ENCODE measurements around the gene CXCR3. TPM values are rescaled to one million over a fixed set of nuclear protein-coding genes. Genes with fewer than 3 reads are reported as not detected.

Gene CXCR3
- total RNA-seq, 1 donor from 2014 or later, result not detected

- H3K9me3 Mint-ChIP-seq (ENCODE audit: low read depth), result peaks cover 3% of the 10 kb centered on the region
- H3K36me3 Mint-ChIP-seq (ENCODE audit: insufficient read depth), result no peaks in the 10 kb centered on the region
- no peak overlapping the region for H3K4me3 Mint-ChIP-seq (ENCODE audit: low read depth)
- no peaks in the 10 kb centered on the region for H3K27me3 Mint-ChIP-seq
- no peaks in the 10 kb centered on the region for H3K4me1 Mint-ChIP-seq (ENCODE audit: low read depth)
- no peak overlapping the region for H3K27ac Mint-ChIP-seq
- TF ChIP-seq CTCF (IDR thresholded peaks at IDR 0.05; ENCODE audit: unreplicated experiment), result no peak
- DNase-seq (ENCODE audit: low spot score, unreplicated experiment), result no peak
Observed at GRCh38 chrX:71626576-71626975, 8.3 kb upstream of the CXCR3 start.

- H3K27me3 Mint-ChIP-seq, result no peaks in the 10 kb centered on the region
- no peaks in the 10 kb centered on the region for H3K36me3 Mint-ChIP-seq (ENCODE audit: insufficient read depth)
- H3K9me3 Mint-ChIP-seq (ENCODE audit: low read depth), result peaks cover 3% of the 10 kb centered on the region
- H3K4me1 Mint-ChIP-seq (ENCODE audit: low read depth), result no peaks in the 10 kb centered on the region
- no peak for TF ChIP-seq CTCF (IDR thresholded peaks at IDR 0.05; ENCODE audit: unreplicated experiment)
- H3K27ac Mint-ChIP-seq, result no peak overlapping the region
- no peak overlapping the region for H3K4me3 Mint-ChIP-seq (ENCODE audit: low read depth)
- DNase-seq (ENCODE audit: low spot score, unreplicated experiment), result no peak
Observed at GRCh38 chrX:71625471-71625870, 7.2 kb upstream of the CXCR3 start.

- H3K36me3 Mint-ChIP-seq (ENCODE audit: insufficient read depth), result no peaks in the 10 kb centered on the region
- peaks cover 7% of the 10 kb centered on the region for H3K9me3 Mint-ChIP-seq (ENCODE audit: low read depth)
- no peaks in the 10 kb centered on the region for H3K27me3 Mint-ChIP-seq
- no peaks in the 10 kb centered on the region for H3K4me1 Mint-ChIP-seq (ENCODE audit: low read depth)
- H3K4me3 Mint-ChIP-seq (ENCODE audit: low read depth), result no peak overlapping the region
- TF ChIP-seq CTCF (IDR thresholded peaks at IDR 0.05; ENCODE audit: unreplicated experiment), result no peak
- H3K27ac Mint-ChIP-seq, result no peak overlapping the region
- no peak for DNase-seq (ENCODE audit: low spot score, unreplicated experiment)
Observed at GRCh38 chrX:71623714-71624113, 5.4 kb upstream of the CXCR3 start.

- Mint-ChIP-seq H3K4me1 (ENCODE audit: low read depth) (no peaks in the 10 kb centered on the region), H3K27me3 (no peaks in the 10 kb centered on the region), H3K27ac (no peak overlapping the region), H3K9me3 (ENCODE audit: low read depth) (peaks cover 7% of the 10 kb centered on the region), H3K36me3 (ENCODE audit: insufficient read depth) (no peaks in the 10 kb centered on the region), H3K4me3 (ENCODE audit: low read depth) (no peak overlapping the region)
- no peak for TF ChIP-seq CTCF (IDR thresholded peaks at IDR 0.05; ENCODE audit: unreplicated experiment)
- DNase-seq (ENCODE audit: low spot score, unreplicated experiment), result no peak
Observed at GRCh38 chrX:71622576-71623450, 4.5 kb upstream of the CXCR3 start.

GRCh38 chrX:71622032-71622575 lies 3.8 kb upstream of the CXCR3 start:
- H3K9me3 Mint-ChIP-seq (ENCODE audit: low read depth), result peaks cover 7% of the 10 kb centered on the region
- no peaks in the 10 kb centered on the region for H3K27me3 Mint-ChIP-seq
- H3K27ac Mint-ChIP-seq, result no peak overlapping the region
- H3K4me1 Mint-ChIP-seq (ENCODE audit: low read depth), result no peaks in the 10 kb centered on the region
- no peak for DNase-seq (ENCODE audit: low spot score, unreplicated experiment)
- no peak overlapping the region for H3K4me3 Mint-ChIP-seq (ENCODE audit: low read depth)
- no peak for TF ChIP-seq CTCF (IDR thresholded peaks at IDR 0.05; ENCODE audit: unreplicated experiment)
- H3K36me3 Mint-ChIP-seq (ENCODE audit: insufficient read depth), result no peaks in the 10 kb centered on the region
